Inferior parietal cortex (tissue), 1 donor: ENCODE measurements around the gene PBX1.
"Not testable (repeated sequence)": the region's sequence is repeated elsewhere in the genome, so short reads cannot be mapped to it uniquely, and the experiment has no call there.

Experiments
- DNase-seq: peaks from one replicate; pipeline ENCODE4 v3.0.0-alpha.2; 2016; ENCODE audit errors: extremely low spot score

PBX1 gene

DNA sequence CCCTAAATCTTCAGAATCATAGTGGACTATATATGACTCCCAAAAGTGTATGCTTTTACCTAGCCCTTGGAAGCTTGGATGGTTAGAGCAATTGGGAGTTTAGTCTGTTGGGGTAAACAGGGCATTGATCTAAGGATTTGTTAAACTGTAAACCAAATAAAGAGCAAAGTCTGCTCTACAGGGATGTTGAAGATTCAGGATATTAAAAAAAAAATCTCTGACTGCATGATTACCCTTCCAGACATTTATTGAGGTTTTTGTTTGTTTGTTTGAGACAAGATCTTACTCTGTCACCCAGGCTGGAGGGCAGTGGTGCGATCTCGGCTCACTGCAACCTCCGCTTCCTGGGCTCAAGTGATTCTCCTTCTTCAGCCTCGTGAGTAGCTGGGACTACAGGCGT, 31.6 kb downstream of the PBX1 start:
- no peak for DNase-seq

- no peak for DNase-seq
Measured at GRCh38 chr1:164591858-164592257, 32.9 kb downstream of the PBX1 start.

GRCh38 chr1:164592634-164593033, 33.6 kb downstream of the PBX1 start:
- DNase-seq, result no peak

- DNase-seq, result no peak
Measured at GRCh38 chr1:164595212-164595611, 36.2 kb downstream of the PBX1 start.

- no peak for DNase-seq
Measured at GRCh38 chr1:164596172-164596571, 37.2 kb downstream of the PBX1 start.

DNA sequence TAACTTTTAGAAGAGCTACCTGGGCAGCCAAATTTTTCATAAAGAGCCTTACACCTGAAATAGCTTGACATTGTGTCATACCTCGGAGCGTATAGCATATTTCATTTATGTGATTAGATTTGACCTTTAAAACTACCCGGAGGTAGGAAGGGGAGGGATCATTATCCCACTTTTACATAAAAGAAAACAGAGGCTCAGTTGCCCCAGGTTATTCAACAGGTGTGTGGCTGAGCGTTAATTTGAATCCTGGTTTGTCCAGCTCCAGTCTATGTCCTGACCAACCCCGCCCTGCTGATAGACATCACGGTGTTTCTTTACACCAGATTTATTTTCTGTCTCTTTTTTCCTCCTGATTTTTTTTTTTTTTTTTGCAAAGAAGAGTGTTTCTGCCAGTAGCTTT, 39.7 kb downstream of the PBX1 start:
- no peak for DNase-seq

- no peak for DNase-seq
Measured at GRCh38 chr1:164599272-164599671, 40.3 kb downstream of the PBX1 start.

DNA sequence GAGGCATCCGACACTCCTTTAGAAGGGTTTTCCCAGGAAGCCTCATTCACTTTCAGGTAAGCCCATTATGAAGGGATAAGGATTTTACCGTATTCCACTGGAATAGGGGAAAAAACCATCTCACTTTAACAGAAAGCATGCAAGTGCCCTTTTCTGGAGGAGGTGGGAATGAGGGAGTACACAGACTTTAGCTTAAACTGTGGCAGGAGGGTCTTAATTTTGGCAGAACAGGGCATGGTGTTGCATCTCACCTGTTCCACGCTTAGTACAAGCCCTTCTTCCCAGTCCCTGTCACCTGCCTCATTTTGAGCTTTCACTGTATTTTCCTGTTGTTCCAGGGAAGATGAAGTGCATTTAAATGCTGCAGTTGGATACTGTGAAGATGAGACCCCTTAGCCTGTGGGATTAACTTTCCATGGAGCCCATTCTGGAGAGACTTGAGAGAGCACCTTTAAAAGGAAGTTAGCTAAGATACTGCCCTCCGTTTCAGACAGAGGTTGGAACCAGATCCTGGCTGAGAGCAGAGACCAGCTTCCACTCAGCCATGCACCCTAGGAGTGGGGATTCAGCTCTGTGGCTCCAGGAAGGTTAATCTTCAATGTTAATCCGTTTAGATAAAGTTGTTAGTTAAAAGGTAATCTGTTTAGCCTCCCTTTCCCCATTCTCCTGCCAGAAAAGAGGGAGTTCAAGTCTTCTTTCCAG, 42.6 kb downstream of the PBX1 start:
- no peak for DNase-seq

GRCh38 chr1:164602101-164602422, 43.1 kb downstream of the PBX1 start:
- DNase-seq, result no peak

DNA sequence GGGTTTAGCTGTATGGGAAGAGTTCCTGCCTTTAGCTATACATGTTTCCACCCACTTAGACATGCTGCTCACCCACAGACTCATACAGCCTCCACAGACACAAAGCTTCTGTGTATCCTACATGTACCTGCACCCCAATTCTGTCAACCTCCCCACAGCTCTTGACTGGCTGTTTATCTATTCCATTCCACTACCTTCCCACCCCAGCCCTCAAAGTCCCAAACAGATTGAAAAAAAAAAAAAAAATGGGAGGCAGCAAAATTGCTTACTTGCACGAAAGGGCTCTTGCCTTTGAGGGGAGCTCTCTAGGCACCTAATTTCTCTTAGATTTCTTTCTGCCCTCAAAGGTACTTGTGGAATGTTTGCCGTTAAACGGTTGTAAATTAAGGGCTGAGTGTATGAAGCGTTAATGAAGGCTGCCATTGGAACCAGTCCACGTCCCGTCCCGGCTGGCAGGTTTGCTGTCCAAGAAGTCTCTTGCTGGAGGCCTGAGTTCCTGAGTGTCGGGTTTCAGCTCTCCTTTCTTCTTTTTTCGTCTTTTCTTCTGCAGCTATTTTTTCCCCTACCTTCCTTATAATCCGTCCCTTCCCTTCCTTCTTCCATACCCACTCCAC, 43.6 kb downstream of the PBX1 start:
- no peak for DNase-seq

DNA sequence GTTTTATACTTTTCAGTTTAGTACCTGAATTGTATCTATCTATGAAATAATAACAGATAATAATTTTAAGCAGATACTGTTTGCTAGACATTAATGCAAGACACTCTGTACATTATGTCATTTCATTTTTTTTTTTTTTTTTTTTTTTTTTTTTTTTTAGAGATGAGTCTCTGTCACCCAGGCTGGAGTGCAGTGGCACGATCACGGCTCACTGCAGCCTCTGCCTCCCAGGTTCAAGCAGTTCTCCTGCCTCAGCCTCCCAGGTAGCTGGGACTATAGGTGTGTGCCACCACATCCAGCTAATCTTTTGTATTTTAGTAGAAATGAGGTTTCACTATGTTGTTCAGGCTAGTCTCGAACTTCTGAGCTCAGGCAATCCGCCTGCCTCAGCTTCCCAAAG, 44.8 kb downstream of the PBX1 start:
- not testable (repeated sequence) for DNase-seq

DNA sequence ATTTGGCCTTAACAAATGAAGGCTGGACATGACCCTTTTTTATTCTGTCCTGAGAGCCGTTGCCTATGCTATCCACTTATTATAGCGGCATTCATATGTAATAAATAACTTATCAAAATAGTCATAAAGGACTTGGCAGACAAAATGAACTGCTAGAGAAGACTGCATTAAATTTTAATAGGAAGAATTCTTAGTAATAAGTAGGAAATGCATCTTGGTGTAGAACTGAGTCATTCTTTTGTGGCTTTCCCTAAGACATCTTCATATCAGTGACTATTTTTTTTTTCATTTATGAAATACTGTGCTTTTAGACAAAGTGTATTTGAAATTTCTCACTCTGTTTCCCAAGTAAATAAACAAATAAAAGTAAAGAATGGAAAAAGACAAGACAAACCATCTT, 45.6 kb downstream of the PBX1 start:
- DNase-seq, result no peak

DNA sequence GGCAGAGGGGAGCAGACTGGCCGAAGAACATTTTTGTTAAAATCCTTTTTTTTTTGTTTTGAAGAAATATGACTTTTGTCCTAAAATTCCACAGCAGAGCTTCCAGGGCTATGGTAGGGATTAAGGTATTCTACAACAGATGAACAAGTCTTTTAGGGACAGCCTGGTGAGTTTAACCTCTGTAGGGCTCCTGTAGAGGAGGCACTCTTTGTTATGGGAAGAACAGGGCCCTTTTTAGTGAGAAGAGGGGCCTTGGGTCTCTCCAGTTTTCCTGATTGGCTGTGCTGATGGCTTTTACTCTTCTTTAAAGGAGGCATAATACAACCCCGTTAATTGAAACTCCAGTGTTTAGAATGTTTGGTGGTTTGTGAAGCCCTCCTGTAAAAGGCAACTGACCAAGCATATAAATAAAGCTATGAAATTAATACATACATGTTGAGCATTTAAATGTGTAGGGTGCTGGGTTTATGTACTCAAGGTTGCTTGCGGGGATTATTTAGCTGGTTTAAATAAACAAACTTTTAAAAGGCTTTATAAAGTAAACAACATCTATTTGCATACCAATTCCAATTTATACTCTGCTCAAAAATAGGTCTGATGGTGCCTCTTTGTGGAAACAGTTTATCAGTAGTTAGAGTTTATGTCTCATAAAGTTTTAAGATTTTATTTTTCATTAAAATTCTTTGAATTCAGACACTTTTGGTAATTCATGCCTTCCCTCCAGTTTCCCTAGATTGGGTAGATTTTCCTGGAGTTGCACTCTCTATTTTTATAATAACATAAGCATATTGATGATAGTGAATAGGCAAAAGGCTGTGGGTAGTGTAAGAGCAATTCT, 46.5 kb downstream of the PBX1 start:
- DNase-seq, result no peak

- no peak for DNase-seq
Measured at GRCh38 chr1:164607351-164607750, 48.4 kb downstream of the PBX1 start.

DNA sequence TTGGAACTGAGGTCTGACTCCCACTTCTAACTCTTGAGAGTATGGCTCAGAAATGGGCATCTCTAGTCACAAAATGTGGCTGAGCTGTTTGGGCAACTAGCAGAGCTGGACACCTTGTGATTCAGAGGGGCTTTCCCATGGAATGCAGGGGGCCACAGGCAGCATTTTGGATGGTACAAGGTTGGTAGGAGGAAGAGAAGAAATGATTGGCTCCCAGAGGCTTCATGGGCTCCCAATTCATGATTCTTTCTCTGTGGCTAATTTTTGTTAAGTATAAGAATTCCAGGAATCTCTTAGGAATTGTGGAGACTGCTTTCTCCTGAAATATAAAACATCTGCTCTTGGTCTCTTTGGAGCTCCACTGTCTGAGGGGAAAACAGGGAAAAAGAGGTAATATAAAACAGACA, 49.7 kb downstream of the PBX1 start:
- DNase-seq, result no peak

- no peak for DNase-seq
Measured at GRCh38 chr1:164609089-164609488, 50.1 kb downstream of the PBX1 start.

DNA sequence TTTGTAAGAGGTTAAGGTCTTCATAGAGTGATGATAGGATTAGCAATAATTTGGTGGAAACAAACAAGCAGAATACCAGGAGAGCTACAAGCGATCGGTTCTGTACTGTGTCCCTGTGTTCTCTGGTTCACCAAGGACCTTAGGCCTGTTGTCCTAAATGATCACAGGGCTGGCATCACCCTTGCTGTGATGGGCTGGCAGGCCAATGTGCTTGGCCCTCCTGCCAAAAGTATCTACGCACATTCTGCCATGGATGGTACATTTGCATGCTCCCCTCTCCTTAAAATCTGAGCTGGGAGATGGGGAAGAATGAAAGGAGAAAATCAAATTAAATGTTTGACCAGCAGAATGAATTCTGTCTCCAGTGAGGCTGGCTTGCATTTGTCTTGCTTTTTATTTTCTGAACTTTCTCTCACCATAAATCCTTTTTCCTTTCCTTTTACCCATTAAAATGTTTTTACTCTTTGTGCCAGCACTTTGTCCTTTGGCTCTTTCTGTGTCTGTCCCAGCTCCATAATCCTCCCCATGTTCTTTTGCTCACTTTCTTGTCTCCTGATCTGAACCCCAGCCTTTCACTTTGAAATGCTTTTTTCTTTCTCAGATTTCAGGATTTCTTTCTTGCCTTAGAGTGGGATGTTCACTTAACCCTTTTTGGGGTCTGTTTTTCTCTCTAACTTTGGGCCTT, 51.7 kb downstream of the PBX1 start:
- no peak for DNase-seq

DNA sequence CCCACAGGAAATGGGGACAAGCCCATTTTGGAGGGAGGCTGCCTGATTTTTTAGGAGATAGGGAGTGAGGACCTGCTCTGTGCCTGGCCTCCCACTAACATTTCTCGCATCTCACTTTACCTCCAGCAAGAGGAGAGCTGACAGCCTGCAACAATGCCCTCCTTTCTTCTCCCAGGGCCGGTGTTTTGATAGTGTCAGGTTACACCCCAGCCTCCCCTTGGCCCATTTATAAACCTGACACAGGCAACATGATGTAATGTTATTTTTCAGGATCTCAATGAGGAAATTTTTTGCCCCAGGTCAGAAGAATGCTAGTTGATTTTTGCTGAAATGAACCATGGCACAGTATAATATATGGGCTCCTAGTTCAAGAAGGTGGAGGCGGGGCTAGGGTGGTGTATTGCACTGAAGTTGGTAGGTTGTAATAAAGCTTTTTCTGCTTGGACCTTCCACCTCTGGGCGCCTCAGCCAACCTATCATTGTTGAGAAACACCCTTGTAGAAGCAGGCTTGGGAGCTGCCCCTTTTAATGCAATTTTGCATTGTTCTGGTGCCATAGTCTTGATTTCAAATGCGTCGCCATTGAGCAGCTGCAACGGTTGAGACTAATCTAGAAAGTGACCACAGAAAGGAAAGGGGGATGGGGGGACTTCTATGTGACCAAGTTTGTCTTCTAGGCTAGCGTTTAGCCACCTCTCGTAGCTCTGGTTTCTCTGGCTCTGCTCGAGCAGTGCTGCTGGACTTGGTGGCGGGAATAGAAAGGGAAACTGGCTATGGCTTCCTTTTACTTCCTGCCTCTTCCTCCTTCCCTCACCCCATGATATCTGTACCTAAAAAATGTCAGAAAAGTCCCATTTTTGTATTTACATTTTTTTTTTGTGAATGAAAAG, 53.0 kb downstream of the PBX1 start:
- DNase-seq, result no peak

DNA sequence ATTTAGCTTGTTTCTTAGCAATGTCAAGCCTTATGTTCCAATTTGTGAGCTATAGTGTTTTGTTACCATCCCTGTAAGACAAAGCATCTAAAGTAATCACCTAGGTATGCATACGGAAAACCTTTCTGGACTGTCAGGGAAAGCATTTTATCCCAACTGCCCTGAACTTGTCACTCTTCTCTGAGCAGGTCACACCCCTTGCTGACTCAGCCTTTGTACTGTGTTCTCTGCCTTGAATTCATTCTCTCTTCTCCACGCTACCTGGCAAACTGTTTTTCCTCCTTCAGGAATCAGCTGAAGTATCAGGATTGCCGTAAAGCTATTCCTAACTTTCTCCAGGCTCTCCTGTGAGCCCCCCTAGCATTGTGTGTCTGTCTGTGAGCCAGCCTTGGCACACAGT, 54.2 kb downstream of the PBX1 start:
- DNase-seq, result no peak

DNA sequence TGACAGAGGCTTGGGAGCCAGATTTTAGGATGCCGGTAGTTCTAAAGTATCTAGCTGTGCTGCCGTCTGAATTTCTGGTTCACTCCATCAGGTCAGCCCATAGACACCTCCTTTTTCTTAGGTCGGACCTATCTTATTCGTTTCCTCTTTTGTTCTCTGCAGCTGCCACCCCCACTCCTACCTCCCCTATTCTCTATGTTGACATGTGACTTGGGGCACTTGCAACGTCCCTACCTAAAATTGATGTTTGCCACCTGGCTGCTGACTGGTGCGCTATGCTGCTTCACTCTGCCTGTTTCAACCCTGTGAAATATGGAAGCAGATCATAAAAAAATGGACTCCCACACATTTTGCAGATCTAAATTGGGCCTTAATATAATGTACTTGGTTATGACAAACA, 55.3 kb downstream of the PBX1 start:
- no peak for DNase-seq

DNA sequence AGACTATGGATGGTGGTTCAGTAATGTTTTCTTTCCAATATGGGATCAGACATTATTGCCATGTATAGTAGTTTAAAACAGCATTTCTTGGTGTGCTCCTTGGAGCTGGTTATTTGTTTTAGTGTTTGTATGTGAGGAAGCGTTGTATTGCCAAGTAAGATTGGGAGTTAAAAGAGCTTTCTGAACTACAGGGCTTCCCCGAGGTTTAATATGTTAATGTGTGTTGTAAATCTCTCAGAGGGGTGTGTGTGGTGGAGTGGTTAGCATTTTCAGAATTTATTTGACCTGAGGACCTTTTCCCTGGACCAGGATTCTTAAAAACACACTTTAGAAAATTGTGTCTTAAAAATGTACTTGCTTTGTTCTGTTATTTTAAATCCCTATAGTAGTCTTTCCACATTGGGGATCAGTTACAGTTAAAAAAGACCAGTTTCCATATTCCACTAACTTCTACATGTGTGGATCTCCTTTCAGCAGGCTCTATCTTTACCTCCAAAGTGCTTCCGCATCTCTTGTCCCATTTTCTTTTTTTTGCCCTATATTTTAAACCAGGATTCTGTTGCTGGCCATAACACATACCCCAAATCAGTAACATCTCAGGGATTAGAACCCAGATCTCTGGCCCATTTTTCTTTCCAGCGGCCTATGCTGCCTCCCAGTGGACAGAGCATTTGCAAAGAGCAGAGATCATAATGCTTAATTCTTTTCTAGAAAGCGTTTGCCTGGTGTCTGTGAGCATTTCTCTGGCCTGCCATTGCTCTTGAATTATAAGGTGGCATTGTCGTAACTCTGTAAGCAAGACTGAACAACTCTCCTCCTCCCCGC, 58.6 kb downstream of the PBX1 start:
- no peak for DNase-seq
